Ishikawa (cell line): ENCODE measurements around the gene MAEA.

Experiments used
- CEBPB ChIP-seq: IDR thresholded peaks from 2 replicates; pipeline ENCODE4 v1.6.1; 2012
- EGR1 ChIP-seq: IDR thresholded peaks from 2 replicates; pipeline ENCODE4 v1.6.1; 2012
- EP300 ChIP-seq: IDR thresholded peaks from 2 replicates; pipeline ENCODE4 v1.6.1; 2012; ENCODE audit warnings: borderline replicate concordance
- TAF1 ChIP-seq: IDR thresholded peaks from 2 replicates; pipeline ENCODE4 v1.6.1; 2012; ENCODE audit warnings: low read depth, mild to moderate bottlenecking
- TF ChIP-seq, protein P1 (sequence below): IDR thresholded peaks from 2 replicates; pipeline ENCODE4 v1.6.1; 2012; ENCODE audit warnings: low read depth, mild to moderate bottlenecking

DNA sequence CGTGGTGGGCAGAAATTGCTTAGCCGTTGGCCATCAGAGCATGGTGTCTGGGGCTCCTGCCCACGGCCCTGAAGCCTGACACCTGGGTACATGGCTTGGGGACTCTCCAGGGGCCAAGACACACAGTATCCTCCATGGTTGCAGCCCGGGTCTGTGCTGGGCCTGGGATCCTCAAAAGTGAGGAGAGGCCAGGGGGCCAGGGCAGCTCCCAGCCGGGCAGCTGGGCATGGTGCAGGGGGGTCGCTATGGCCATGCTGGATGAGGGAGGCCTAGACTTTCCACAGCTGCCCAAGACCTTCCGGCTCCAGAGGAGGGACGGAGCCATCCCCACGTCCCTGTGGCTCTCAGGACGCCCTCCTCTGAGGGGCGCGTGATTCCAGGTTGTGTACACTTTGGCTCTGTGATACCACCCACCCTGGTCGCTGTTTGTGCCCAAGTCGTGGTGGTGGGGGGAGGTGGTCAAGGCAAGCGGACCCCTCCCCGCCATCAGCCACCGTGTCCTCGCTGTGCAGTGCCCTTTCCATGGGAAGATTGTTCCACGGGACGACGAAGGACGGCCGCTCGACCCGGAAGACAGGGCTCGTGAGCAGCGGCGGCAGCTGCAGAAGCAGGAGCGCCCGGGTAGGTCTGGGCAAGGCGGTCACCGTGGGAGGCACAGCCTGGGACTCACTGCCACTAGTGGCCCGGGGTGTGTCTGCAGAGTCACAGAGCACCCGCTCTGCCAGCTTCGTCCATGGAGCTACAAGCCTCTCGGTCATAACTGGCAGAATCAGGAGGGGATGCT is 90.9 kb downstream of the MAEA start:
- TF ChIP-seq EP300 (no peak), CEBPB (no peak), TAF1 (no peak), EGR1 (no peak)
- TF ChIP-seq, protein P1, sequence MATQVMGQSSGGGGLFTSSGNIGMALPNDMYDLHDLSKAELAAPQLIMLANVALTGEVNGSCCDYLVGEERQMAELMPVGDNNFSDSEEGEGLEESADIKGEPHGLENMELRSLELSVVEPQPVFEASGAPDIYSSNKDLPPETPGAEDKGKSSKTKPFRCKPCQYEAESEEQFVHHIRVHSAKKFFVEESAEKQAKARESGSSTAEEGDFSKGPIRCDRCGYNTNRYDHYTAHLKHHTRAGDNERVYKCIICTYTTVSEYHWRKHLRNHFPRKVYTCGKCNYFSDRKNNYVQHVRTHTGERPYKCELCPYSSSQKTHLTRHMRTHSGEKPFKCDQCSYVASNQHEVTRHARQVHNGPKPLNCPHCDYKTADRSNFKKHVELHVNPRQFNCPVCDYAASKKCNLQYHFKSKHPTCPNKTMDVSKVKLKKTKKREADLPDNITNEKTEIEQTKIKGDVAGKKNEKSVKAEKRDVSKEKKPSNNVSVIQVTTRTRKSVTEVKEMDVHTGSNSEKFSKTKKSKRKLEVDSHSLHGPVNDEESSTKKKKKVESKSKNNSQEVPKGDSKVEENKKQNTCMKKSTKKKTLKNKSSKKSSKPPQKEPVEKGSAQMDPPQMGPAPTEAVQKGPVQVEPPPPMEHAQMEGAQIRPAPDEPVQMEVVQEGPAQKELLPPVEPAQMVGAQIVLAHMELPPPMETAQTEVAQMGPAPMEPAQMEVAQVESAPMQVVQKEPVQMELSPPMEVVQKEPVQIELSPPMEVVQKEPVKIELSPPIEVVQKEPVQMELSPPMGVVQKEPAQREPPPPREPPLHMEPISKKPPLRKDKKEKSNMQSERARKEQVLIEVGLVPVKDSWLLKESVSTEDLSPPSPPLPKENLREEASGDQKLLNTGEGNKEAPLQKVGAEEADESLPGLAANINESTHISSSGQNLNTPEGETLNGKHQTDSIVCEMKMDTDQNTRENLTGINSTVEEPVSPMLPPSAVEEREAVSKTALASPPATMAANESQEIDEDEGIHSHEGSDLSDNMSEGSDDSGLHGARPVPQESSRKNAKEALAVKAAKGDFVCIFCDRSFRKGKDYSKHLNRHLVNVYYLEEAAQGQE, result no peak
